Activated CD4-positive, alpha-beta T cell treated with anti-CD3 and anti-CD28 coated beads, Interleukin-2, Interleukin-6, amounts not matched to agents 100 ng/mL and 50 ng/mL, durations not matched to agents 16 hours and 8 hours (primary cell): ENCODE results near the gene GPC5.
A peak's percentile ranks its signal among the peaks of the same experiment; 100 is the strongest.

ENCODE experiments used
- DNase-seq: peaks from one replicate; pipeline ENCODE4 v3.0.0-alpha.2; 2020

Gene GPC5

GRCh38 chr13:92312823-92313222 lies 914.4 kb downstream of the GPC5 start:
- no peak for DNase-seq

DNA sequence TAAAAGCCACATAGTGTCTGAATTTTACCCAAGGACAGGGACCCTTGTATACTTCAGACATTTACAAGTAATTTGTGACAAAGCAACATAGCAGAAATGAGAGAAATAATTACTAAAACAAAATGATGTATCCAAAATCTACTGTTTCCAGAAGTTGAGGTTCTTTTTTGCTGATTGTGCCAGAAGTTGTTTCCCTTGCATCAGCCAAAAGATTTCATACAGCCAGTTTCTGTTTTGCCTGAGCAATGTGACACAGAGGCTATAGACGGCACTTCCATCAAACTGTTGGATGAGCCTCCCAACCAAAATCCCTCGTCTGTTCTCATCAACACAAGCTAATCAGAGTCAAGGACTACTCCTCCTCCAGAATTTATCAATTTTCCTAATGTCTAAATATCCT lies 915.0 kb downstream of the GPC5 start:
- no peak for DNase-seq

- DNase-seq = peak; percentile 3
Observed at GRCh38 chr13:92315265-92315664, 916.8 kb downstream of the GPC5 start.

- no peak for DNase-seq
Observed at GRCh38 chr13:92316030-92316429, 917.6 kb downstream of the GPC5 start.

- no peak for DNase-seq
Observed at GRCh38 chr13:92317066-92317465, 918.6 kb downstream of the GPC5 start.

- DNase-seq = no peak
Observed at GRCh38 chr13:92320323-92320722, 921.9 kb downstream of the GPC5 start.

DNA sequence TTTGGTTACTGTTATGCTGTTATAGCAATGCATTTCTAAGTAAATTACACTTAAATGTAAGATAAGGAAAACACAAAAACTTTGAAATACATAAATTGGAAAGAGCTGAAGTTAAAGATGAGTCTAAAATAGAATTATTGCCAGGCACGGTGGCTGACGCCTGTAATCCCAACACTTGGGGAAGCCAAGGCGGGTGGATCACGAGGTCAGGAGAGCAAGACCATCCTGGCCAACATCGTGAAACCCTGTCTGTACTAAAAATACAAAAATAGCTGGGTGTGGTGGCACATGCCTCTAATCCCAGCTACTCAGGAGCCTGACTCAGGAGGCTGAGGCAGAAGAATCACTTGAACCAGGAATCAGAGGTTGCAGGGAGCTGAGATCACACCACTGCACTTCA lies 922.8 kb downstream of the GPC5 start:
- no peak for DNase-seq

- no peak for DNase-seq
Observed at GRCh38 chr13:92345627-92346026, 947.2 kb downstream of the GPC5 start.

GRCh38 chr13:92346046-92346445 lies 947.6 kb downstream of the GPC5 start:
- no peak for DNase-seq

- no peak for DNase-seq
Observed at GRCh38 chr13:92354583-92354982, 956.2 kb downstream of the GPC5 start.

DNA sequence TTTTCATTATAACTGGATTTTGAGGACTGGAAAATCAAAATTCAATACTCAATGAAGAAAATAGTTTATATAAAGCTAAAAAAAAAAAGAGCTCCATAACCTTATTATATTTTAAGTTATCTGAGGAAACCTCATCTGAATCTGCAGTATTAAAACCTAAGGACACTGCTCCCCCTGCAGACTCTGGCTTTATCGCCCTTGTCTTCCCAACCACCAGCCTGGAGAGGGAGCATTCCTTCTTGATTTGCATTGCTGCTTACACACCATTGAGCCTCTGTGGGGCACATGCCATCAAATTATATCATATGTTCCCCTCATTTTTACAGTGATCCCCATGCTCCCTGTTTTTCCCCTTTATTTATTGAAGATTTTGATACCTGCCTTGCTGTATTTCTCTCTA lies 956.8 kb downstream of the GPC5 start:
- DNase-seq = no peak

GRCh38 chr13:92362717-92363116 lies 964.3 kb downstream of the GPC5 start:
- DNase-seq = no peak

GRCh38 chr13:92365904-92366303 lies 967.5 kb downstream of the GPC5 start:
- no peak for DNase-seq

- DNase-seq = no peak
Observed at GRCh38 chr13:92377396-92377795, 979.0 kb downstream of the GPC5 start.

DNA sequence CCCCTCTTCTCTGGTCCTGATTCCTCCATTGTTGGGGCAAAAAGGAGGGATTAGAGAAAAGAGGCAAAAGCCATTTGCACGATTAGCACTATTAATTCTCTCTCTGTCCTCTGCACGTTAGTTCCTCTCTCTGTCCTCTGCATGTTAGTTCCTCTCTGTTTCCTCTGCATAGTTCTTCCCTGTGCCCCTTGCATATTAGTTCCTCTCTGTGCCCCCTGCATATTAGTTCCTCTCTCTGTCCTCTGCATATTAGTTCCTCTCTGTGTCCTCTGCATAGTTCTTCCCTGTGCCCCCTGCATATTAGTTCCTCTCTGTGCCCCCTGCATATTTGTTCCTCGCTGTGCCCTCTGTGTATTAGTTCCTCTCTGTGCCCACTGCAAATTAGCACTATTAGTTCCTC lies 981.0 kb downstream of the GPC5 start:
- DNase-seq = no peak

DNA sequence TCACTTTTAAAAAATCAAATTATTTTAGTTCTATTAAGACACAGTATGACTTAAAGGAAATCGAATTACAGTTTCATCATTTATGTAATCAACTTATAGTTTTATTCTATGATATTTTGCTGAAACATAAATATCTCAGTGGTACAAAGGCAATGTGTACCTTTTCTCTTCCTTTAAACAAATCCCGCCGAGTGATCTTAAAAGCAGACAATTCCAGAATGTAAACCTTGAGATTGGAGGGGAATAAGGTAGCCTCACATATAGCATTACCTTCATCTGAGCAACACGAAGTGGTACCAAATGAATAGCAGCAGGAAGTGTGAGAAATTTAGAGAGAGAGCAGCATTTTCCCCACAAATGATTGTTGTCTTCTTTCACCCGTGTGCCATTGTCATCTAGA lies 986.0 kb downstream of the GPC5 start:
- no peak for DNase-seq

- DNase-seq = no peak
Observed at GRCh38 chr13:92387245-92387644, 988.8 kb downstream of the GPC5 start.

DNA sequence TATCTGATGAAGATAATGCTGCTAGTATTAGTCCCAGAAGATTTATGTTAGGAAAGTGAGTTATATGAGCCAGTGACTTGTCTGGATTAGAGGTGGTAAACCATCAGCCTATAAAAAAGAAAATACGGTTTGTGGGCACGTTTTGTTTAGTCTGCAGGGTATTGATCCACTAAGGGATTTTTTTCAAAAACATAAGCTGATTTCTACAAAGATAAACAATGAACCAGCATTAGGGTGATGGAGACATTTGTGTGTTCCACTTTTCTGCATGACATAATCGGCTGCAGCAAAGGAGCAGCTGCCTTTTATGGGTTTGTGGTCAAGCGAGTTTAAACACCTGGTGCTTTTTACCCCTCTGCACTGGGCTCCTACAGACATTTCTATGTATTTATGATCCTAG lies 991.8 kb downstream of the GPC5 start:
- DNase-seq = no peak

GRCh38 chr13:92403606-92404005 lies 1005.2 kb downstream of the GPC5 start:
- DNase-seq = no peak

GRCh38 chr13:92407858-92408257 lies 1009.4 kb downstream of the GPC5 start:
- no peak for DNase-seq

GRCh38 chr13:92412481-92412880 lies 1014.1 kb downstream of the GPC5 start:
- DNase-seq = no peak

GRCh38 chr13:92412996-92413395 lies 1014.6 kb downstream of the GPC5 start:
- no peak for DNase-seq

- DNase-seq = no peak
Observed at GRCh38 chr13:92413452-92413851, 1015.0 kb downstream of the GPC5 start.

DNA sequence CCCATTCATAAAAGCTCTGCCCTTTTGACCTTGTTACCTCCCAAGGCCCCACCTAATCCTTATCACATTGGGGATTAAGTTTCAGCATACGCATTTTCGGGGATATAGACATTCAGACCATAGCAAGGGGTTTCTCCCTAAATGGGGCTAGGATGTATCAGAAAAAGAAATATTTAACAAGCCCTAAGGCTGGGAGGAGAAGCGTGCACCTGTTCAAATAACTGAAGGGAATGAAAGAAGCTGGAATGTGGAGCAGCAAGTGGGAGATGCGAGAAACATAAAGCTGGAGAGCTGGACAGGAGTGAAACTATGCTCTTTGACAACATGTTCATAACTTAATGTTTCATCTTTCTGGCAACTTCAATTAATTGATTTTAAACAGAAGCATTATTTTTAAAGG lies 1016.4 kb downstream of the GPC5 start:
- no peak for DNase-seq

GRCh38 chr13:92415781-92416180 lies 1017.4 kb downstream of the GPC5 start:
- no peak for DNase-seq

DNA sequence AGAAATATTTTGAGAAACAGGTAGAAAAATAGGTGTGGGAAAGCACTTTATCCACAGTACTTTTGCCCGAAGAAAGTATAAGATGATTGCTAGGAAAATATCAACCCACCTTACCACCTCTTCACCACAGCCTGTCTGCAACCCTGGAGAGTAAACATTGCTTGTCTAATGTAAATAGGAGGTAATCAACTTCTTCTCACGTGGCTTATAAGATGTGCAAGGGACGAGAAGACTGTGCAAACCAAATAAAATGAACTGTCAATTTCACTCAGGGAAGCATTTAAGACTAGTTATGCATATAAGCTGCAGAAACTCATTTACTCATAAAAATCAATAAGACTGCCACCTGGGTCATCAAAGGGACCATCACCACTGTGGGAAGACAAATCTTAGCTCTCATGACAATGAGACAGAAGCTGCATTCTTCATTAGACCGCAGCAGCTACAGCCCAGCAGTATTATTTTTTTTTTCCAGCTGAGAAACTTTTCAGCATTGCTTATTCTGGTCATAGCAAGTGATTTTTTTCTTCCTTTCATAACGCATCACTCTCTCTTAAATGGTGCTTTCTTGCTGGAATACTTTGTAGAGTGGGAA lies 1020.5 kb downstream of the GPC5 start:
- no peak for DNase-seq
